Keratinocyte (primary cell): Measurements from ENCODE around the gene ACP6. TPM values are rescaled to one million over a fixed set of nuclear protein-coding genes. Genes with fewer than 3 reads are reported as not detected.

ENCODE experiments used
- DNase-seq: peaks from one replicate; pipeline ENCODE4 v3.0.0-alpha.2; 2011; ENCODE audit warnings: low read depth, missing footprints, low spot score
- FAIRE-seq: peaks from 2 replicates; lab custom pipeline; 2011; peaks lifted over from hg19 to GRCh38; lab: Jason Lieb, UNC
- H2AFZ ChIP-seq: 2 replicates; pipeline ENCODE4 v1.6.0; 2012; ENCODE audit warnings: low read length, control low read depth, inconsistent platforms; ENCODE audit not compliant: control insufficient read depth
- H3K27ac ChIP-seq: 2 replicates; pipeline ENCODE4 v1.5.1; 2011; ENCODE audit warnings: low read length; ENCODE audit not compliant: control insufficient read depth, insufficient read depth
- H3K27me3 ChIP-seq: 3 replicates; pipeline ENCODE4 v1.6.0; 2011; ENCODE audit warnings: low read length; ENCODE audit not compliant: control insufficient read depth, insufficient read depth; ENCODE audit errors: extremely low read depth
- H3K36me3 ChIP-seq, 2 experiments: 2 replicates in 1 of 2; 3 replicates in 1 of 2; pipeline ENCODE4 v1.5.1; 2011; ENCODE audit warnings: low read length in 2 of 2, mild to moderate bottlenecking in 1 of 2; ENCODE audit not compliant: control insufficient read depth in 2 of 2, insufficient read depth in 2 of 2; ENCODE audit errors: extremely low read depth in 1 of 2
- H3K4me1 ChIP-seq: 3 replicates; pipeline ENCODE4 v1.5.1; 2011; ENCODE audit warnings: low read length; ENCODE audit not compliant: control insufficient read depth, insufficient read depth; ENCODE audit errors: extremely low read depth
- H3K4me2 ChIP-seq: 3 replicates; pipeline ENCODE4 v1.6.0; 2011; ENCODE audit warnings: low read depth, low read length; ENCODE audit not compliant: control insufficient read depth, insufficient read depth; ENCODE audit errors: extremely low read depth
- H3K4me3 ChIP-seq, 3 experiments: fragments of 200-600 bp in 1 of 3; sonication (generic) in 1 of 3; 2 replicates in 2 of 3; 3 replicates in 1 of 3; pipeline ENCODE4 v1.5.1; 2011 to 2016; ENCODE audit warnings: low read length in 3 of 3, mild to moderate bottlenecking in 3 of 3, control low read depth in 2 of 3, inconsistent platforms in 1 of 3, low read depth in 1 of 3, mixed read lengths in 1 of 3, mixed run types in 1 of 3, moderate library complexity in 1 of 3; ENCODE audit not compliant: control insufficient read depth in 2 of 3, insufficient read depth in 2 of 3; ENCODE audit errors: extremely low read depth in 1 of 3
- H3K79me2 ChIP-seq: 2 replicates; pipeline ENCODE4 v1.6.0; 2012; ENCODE audit warnings: low read length; ENCODE audit not compliant: control insufficient read depth, insufficient read depth
- H3K9ac ChIP-seq: 3 replicates; pipeline ENCODE4 v1.6.0; 2011; ENCODE audit warnings: low read length; ENCODE audit not compliant: control insufficient read depth, insufficient read depth; ENCODE audit errors: extremely low read depth
- H3K9me1 ChIP-seq: 3 replicates; pipeline ENCODE4 v1.6.0; 2011; ENCODE audit warnings: low read length; ENCODE audit not compliant: control insufficient read depth, insufficient read depth; ENCODE audit errors: extremely low read depth
- H3K9me3 ChIP-seq: 2 replicates; pipeline ENCODE4 v1.5.1; 2012; ENCODE audit warnings: low read depth, low read length; ENCODE audit not compliant: control insufficient read depth
- H4K20me1 ChIP-seq: 3 replicates; pipeline ENCODE4 v1.6.0; 2011; ENCODE audit warnings: low read length; ENCODE audit not compliant: control insufficient read depth, insufficient read depth; ENCODE audit errors: extremely low read depth
- CTCF ChIP-seq, 3 experiments: IDR thresholded peaks in 1 of 3; conservative IDR thresholded peaks in 1 of 3; optimal IDR thresholded peaks in 1 of 3; 2 replicates in 2 of 3; 3 replicates in 1 of 3; pipeline versions ENCODE3 to v1.5.1; 2011; ENCODE audit warnings: low read length in 3 of 3, mild to moderate bottlenecking in 3 of 3, moderate library complexity in 2 of 3, control low read depth in 1 of 3, inconsistent platforms in 1 of 3; ENCODE audit not compliant: insufficient read depth in 2 of 3; ENCODE audit errors: extremely low read depth in 1 of 3
- EZH2 ChIP-seq: IDR thresholded peaks from one replicate; pipeline ENCODE4 v1.6.1; 2012; ENCODE audit warnings: inconsistent platforms, mild to moderate bottlenecking, low read length, moderate library complexity
- dilution Hi-C: fragments of 300-500 bp; cut with MboI; formaldehyde crosslinking; loops from one replicate; pipeline ENCODE4 v1.7.0; 2020; ENCODE audit warnings: low sequenced_read_pairs; ENCODE audit not compliant: extremely low pct_ligation_motif_present
- polyA plus RNA-seq, 5 experiments: library from polyadenylated mRNA; depleted of rRNA in 3 of 5; stranded (reverse) in 3 of 5; stranded (forward) in 1 of 5; unstranded in 1 of 5; fragments of >200 nt; gene quantifications; 1 replicate in 1 of 5; 2 replicates in 3 of 5; 3 replicates in 1 of 5; pipeline versions ENCODE4 v1.2.1 to v1.2.3, GENCODE V29; 2011 to 2012; ENCODE audit warnings: missing spikeins in 2 of 5, low read depth in 1 of 5, low replicate concordance in 1 of 5

Gene ACP6
- polyA plus RNA-seq, 1 donor (not counting 4 experiments of a cell fraction or from before 2014, with no cell fraction given) = 7.4 TPM

DNA sequence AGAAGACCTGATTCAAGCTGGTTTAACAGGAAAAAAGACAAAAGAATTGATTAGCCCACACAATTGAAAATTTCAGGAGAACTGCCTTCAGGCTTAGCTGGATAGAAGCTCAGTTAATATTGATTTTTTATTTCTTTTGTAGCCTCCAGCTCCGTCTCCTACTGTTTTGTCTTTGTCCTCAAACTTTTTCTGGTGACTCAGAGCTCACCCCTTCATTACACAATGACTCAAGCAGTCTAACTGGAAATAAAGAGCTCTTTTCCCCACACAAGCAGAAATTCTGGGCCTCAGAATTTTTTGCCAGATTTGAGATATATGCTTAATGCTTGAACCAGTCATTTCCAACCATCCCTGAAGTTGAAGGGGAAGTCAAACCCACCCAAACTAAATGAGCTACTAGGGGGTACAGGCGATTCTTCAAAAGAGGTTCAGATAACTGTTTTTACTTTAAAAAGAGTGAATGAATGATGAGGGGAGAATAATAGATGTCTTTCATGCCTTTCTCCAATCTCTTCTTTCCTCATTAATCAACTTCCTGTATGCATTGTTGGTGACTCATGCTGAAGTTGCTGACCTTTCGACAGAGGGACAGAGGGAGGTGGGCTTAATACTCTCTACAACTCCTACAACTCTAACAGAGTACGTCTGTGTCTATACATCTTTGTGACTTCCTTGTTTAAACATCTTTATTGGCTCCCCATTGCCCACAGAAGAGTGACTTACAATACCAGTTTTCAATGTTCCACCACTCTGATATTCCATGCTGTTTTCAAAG lies 6.2 kb upstream of the ACP6 start:
- dilution Hi-C loops = no loop called here
- no peak overlapping the region for H3K4me3 ChIP-seq

DNA sequence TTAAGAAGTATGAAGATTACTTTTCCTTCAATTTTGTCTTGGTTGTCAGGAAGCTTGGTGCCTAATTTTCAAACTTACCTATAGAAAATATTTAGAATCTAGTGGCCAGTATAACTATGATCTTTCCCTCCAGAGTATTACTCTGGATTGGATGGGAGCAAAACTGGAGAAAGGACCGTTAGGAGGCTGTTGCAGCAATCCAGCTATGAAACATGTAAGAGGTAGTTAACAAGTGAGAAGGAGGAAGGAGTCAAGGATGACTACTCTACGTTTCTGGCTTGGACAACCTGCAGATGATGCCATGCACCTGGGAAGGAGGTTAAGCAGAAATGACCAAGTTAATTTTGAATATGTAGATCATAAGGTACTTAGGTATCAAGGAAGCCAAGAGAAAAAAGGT lies 3.5 kb upstream of the ACP6 start:
- DNase-seq (no peak), FAIRE-seq (no peak)
- dilution Hi-C loops = no loop called here
- no peak overlapping the region for H3K4me3 ChIP-seq
- no peaks in the 10 kb centered on the region for H3K36me3 ChIP-seq
- no peaks in the 10 kb centered on the region for H3K9me1 ChIP-seq
- peaks cover 25% of the 10 kb centered on the region for H3K4me1 ChIP-seq
- no peaks in the 10 kb centered on the region for H3K79me2 ChIP-seq
- no peak overlapping the region for H3K9ac ChIP-seq
- TF ChIP-seq EZH2 (no peak), CTCF (optimal IDR thresholded peaks at IDR 0.05 in 1 of 3, IDR thresholded peaks at IDR 0.05 in 1 of 3, conservative IDR thresholded peaks at IDR 0.05 in 1 of 3; ENCODE audit: extremely low read depth in 1 of 3, insufficient read depth in 2 of 3, low read length in 3 of 3) (no peak)
- H3K27ac ChIP-seq = no peak overlapping the region
- no peaks in the 10 kb centered on the region for H4K20me1 ChIP-seq
- no peaks in the 10 kb centered on the region for H3K27me3 ChIP-seq
- H2AFZ ChIP-seq = no peak overlapping the region
- H3K9me3 ChIP-seq = peaks cover 1% of the 10 kb centered on the region
- H3K4me2 ChIP-seq = no peak overlapping the region

More for the DNA sequence above, 6.2 kb upstream of the ACP6 start:
- FAIRE-seq (no peak), DNase-seq (no peak)
- no peak for TF ChIP-seq CTCF (optimal IDR thresholded peaks at IDR 0.05 in 1 of 3, IDR thresholded peaks at IDR 0.05 in 1 of 3, conservative IDR thresholded peaks at IDR 0.05 in 1 of 3; ENCODE audit: extremely low read depth in 1 of 3, insufficient read depth in 2 of 3, low read length in 3 of 3)
- TF ChIP-seq EZH2 = no peak
- Histone ChIP-seq H3K27ac (peak overlapping the region; percentile 15), H3K36me3 (no peaks in the 10 kb centered on the region), H3K9ac (no peak overlapping the region), H3K9me1 (no peaks in the 10 kb centered on the region), H4K20me1 (no peaks in the 10 kb centered on the region), H3K4me2 (peak overlapping the region; percentile 29), H3K4me1 (peaks cover 15% of the 10 kb centered on the region), H3K9me3 (peaks cover 1% of the 10 kb centered on the region), H2AFZ (peak overlapping the region; percentile 28), H3K27me3 (no peaks in the 10 kb centered on the region), H3K79me2 (no peaks in the 10 kb centered on the region)
